IMR-90 (cell line): Measurements from ENCODE around the gene CRYBA2. TPM values are rescaled to one million over a fixed set of nuclear protein-coding genes. Genes with fewer than 3 reads are reported as not detected.

Source experiments
- ATAC-seq: fragments of 200-7000 bp; cut with Tn5 transposase; 2 replicates; pipeline ENCODE4 v1.9.1; 2020; ENCODE audit warnings: low read depth, mild to moderate bottlenecking, moderate library complexity
- BruUV-seq: library from RNA; stranded (reverse); fragments of 400-500 nt; replicated peaks from 2 replicates; lab custom pipeline; 2021; lab: Mats Ljungman, UMichigan
- CTCF ChIA-PET: fragments of 300-600 bp; formaldehyde crosslinking; extraction: SDS; loops from one replicate; lab custom pipeline; 2021; ENCODE audit warnings: antibody characterized with exemption; lab: Yijun Ruan, JAX
- POLR2A ChIA-PET: fragments of 300-600 bp; sonication (Branson Sonifier 250); formaldehyde crosslinking; loops from one replicate; lab custom pipeline; 2022; ENCODE audit warnings: antibody characterized with exemption; ENCODE audit not compliant: unreplicated experiment; lab: Charles Lee
- DNase-seq: peaks from one replicate; pipeline ENCODE4 v3.0.0; 2013
- H2AFZ ChIP-seq: replicated peaks from 2 replicates; pipeline ENCODE3; 2013; ENCODE audit warnings: low read length, mild to moderate bottlenecking; ENCODE audit not compliant: poor library complexity
- H2AK5ac ChIP-seq: 2 replicates; pipeline ENCODE4 v1.6.1; 2013; ENCODE audit warnings: low read depth, low read length, inconsistent platforms
- H2AK9ac ChIP-seq: replicated peaks from 2 replicates; pipeline ENCODE3; 2013; ENCODE audit warnings: mild to moderate bottlenecking, low read depth, low read length, moderate library complexity; ENCODE audit not compliant: poor library complexity
- H2BK120ac ChIP-seq: 2 replicates; pipeline ENCODE4 v1.6.1; 2013; ENCODE audit warnings: low read depth, low read length, inconsistent platforms
- H2BK15ac ChIP-seq: 3 replicates; pipeline ENCODE4 v1.6.1; 2013; ENCODE audit warnings: low read depth, low read length, inconsistent platforms
- H2BK20ac ChIP-seq: 2 replicates; pipeline ENCODE4 v1.6.1; 2013; ENCODE audit warnings: low read depth, mild to moderate bottlenecking, inconsistent platforms, low read length, moderate library complexity
- H2BK5ac ChIP-seq: 2 replicates; pipeline ENCODE4 v1.6.1; 2013; ENCODE audit warnings: mild to moderate bottlenecking, low read depth, low read length, inconsistent platforms; ENCODE audit not compliant: poor library complexity, severe bottlenecking
- H3K14ac ChIP-seq: replicated peaks from 2 replicates; pipeline ENCODE4 v1.6.1; 2013; ENCODE audit warnings: low read depth, low read length, inconsistent platforms
- H3K18ac ChIP-seq: 2 replicates; pipeline ENCODE4 v1.6.1; 2013; ENCODE audit warnings: low read depth, low read length, control low read depth
- H3K23ac ChIP-seq: 2 replicates; pipeline ENCODE4 v1.6.1; 2013; ENCODE audit warnings: low read depth, low read length, inconsistent platforms
- H3K27ac ChIP-seq: 2 replicates; pipeline ENCODE4 v1.5.1; 2013; ENCODE audit warnings: mild to moderate bottlenecking, control low read depth, low read length; ENCODE audit not compliant: insufficient read depth
- H3K27me3 ChIP-seq: 2 replicates; pipeline ENCODE4 v1.6.1; 2013; ENCODE audit warnings: low read length; ENCODE audit not compliant: control insufficient read depth, insufficient read depth
- H3K36me3 ChIP-seq: 2 replicates; pipeline ENCODE4 v1.6.1; 2013; ENCODE audit warnings: low read length, mixed read lengths; ENCODE audit not compliant: control insufficient read depth, insufficient read depth
- H3K4ac ChIP-seq: 2 replicates; pipeline ENCODE4 v1.6.1; 2013; ENCODE audit warnings: low read depth, low read length, inconsistent platforms
- H3K4me1 ChIP-seq: 2 replicates; pipeline ENCODE4 v1.6.1; 2013; ENCODE audit warnings: low read length, mixed read lengths; ENCODE audit not compliant: control insufficient read depth, insufficient read depth
- H3K4me2 ChIP-seq: 2 replicates; pipeline ENCODE4 v1.6.1; 2013; ENCODE audit warnings: low read depth, mild to moderate bottlenecking, control low read depth, low read length, moderate library complexity
- H3K4me3 ChIP-seq: 2 replicates; pipeline ENCODE4 v1.5.1; 2013; ENCODE audit warnings: low read depth, mild to moderate bottlenecking, control low read depth, low read length, moderate library complexity; ENCODE audit not compliant: insufficient read depth
- H3K56ac ChIP-seq: 2 replicates; pipeline ENCODE4 v1.6.1; 2013; ENCODE audit warnings: low read length, inconsistent platforms; ENCODE audit not compliant: insufficient read depth; ENCODE audit errors: extremely low read depth
- H3K79me1 ChIP-seq, 2 experiments: 2 replicates each; pipeline ENCODE4 v1.6.1; 2013; ENCODE audit warnings: low read length in 2 of 2, inconsistent platforms in 1 of 2, low read depth in 1 of 2
- H3K9ac ChIP-seq: 2 replicates; pipeline ENCODE4 v1.6.1; 2013; ENCODE audit warnings: low read depth, low read length, control low read depth
- H3K9me1 ChIP-seq: 2 replicates; pipeline ENCODE4 v1.6.1; 2013; ENCODE audit warnings: low read length, inconsistent platforms; ENCODE audit not compliant: insufficient read depth
- H3K9me3 ChIP-seq: 2 replicates; pipeline ENCODE4 v1.6.1; 2013; ENCODE audit warnings: low read length; ENCODE audit not compliant: control insufficient read depth, insufficient read depth
- H4K20me1 ChIP-seq: 2 replicates; pipeline ENCODE4 v1.6.1; 2013; ENCODE audit warnings: low read length, inconsistent platforms; ENCODE audit not compliant: insufficient read depth
- H4K5ac ChIP-seq: 2 replicates; pipeline ENCODE4 v1.6.1; 2013; ENCODE audit warnings: mild to moderate bottlenecking, low read depth, low read length, control low read depth
- H4K8ac ChIP-seq, 2 experiments: 2 replicates each; pipeline ENCODE4 v1.6.1; 2013; ENCODE audit warnings: low read depth in 2 of 2, low read length in 2 of 2, control low read depth in 1 of 2, inconsistent platforms in 1 of 2
- H4K91ac ChIP-seq: 2 replicates; pipeline ENCODE4 v1.6.1; 2013; ENCODE audit warnings: low read depth, low read length, inconsistent platforms; ENCODE audit not compliant: insufficient read depth
- BHLHE40 ChIP-seq: fragments of 150-350 bp; IDR thresholded peaks from 2 replicates; pipeline ENCODE4 v1.6.1; 2016; ENCODE audit warnings: mild to moderate bottlenecking, low read depth, low read length
- CHD1 ChIP-seq: IDR thresholded peaks from 2 replicates; pipeline ENCODE4 v1.6.1; 2012; ENCODE audit warnings: low read depth, low read length, improper control_type of control experiment
- FOS ChIP-seq: fragments of 150-350 bp; IDR thresholded peaks from 2 replicates; pipeline ENCODE4 v1.6.1; 2016; ENCODE audit warnings: low read depth, low read length
- MAFK ChIP-seq: IDR thresholded peaks from 2 replicates; pipeline ENCODE4 v1.6.1; 2012; ENCODE audit warnings: low read depth, low read length, improper control_type of control experiment
- MAZ ChIP-seq: IDR thresholded peaks from 2 replicates; pipeline ENCODE4 v1.6.1; 2012; ENCODE audit warnings: low read depth, mild to moderate bottlenecking, low read length, improper control_type of control experiment, moderate library complexity, borderline replicate concordance
- NFE2L2 ChIP-seq: fragments of 150-350 bp; IDR thresholded peaks from 2 replicates; pipeline ENCODE4 v1.6.1; 2016; ENCODE audit warnings: low read depth, mild to moderate bottlenecking, low read length
- POLR2A ChIP-seq: IDR thresholded peaks from 2 replicates; pipeline ENCODE4 v1.6.1; 2012; ENCODE audit warnings: mild to moderate bottlenecking, low read depth, low read length
- RCOR1 ChIP-seq: IDR thresholded peaks from 2 replicates; pipeline ENCODE4 v1.6.1; 2012; ENCODE audit warnings: mild to moderate bottlenecking, low read length, improper control_type of control experiment; ENCODE audit not compliant: insufficient replicate concordance
- RFX5 ChIP-seq: IDR thresholded peaks from 2 replicates; pipeline ENCODE4 v1.8.0; 2012; ENCODE audit warnings: low read depth, mild to moderate bottlenecking, low read length, moderate library complexity
- SMC3 ChIP-seq: fragments of 150-350 bp; IDR thresholded peaks from 2 replicates; pipeline ENCODE4 v1.6.1; 2016; ENCODE audit warnings: low read depth, mild to moderate bottlenecking, antibody characterized with exemption, low read length, moderate library complexity
- WGBS, 2 experiments: methylation state at CpG; one replicate each; pipeline versions ENCODE4 v1.1.5 to v1.1.7; 2013; ENCODE audit warnings: missing lambda C conversion rate in 2 of 2; ENCODE audit not compliant: insufficient read length in 1 of 2; ENCODE audit errors: extremely low coverage in 2 of 2; 5-methylcytosine and 5-hydroxymethylcytosine counted together
- dilution Hi-C: fragments of 300-500 bp; cut with HindIII; formaldehyde crosslinking; loops from one replicate; pipeline ENCODE4 v1.14.3; 2018; ENCODE audit warnings: low sequenced_read_pairs; ENCODE audit not compliant: unreplicated experiment
- in situ Hi-C: fragments of 300-500 bp; cut with MboI; formaldehyde crosslinking; loops from 3 replicates; pipeline ENCODE4 v1.14.3; 2019; ENCODE audit warnings: low sequenced_read_pairs, inconsistent platforms, mixed read lengths
- intact Hi-C: fragments of 100-400 bp; cut with micrococcal nuclease; formaldehyde crosslinking; loops from 2 replicates; pipeline ENCODE4 v1.10.0; 2022
- polyA plus RNA-seq, 3 experiments: library from polyadenylated mRNA; depleted of rRNA; stranded (reverse); fragments of >200 nt; gene quantifications; 2 replicates each; pipeline ENCODE4 v1.2.3, GENCODE V29; 2012; ENCODE audit warnings: low replicate concordance in 1 of 3
- total RNA-seq: library from RNA; depleted of rRNA; stranded (reverse); fragments of >200 nt; gene quantifications from 2 replicates; pipeline ENCODE4 v1.2.3, GENCODE V29; 2012

The CRYBA2 gene
- total and polyA plus RNA-seq, 2 of the 4 experiments (the other 2 are of a cell fraction), result not detected

- H3K4me2 ChIP-seq, result no peak overlapping the region
- no peak overlapping the region for H2BK20ac ChIP-seq
- no peaks in the 10 kb centered on the region; the same call in 1 of the 2 replicates for H3K9me1 ChIP-seq
- no peak overlapping the region for H4K5ac ChIP-seq
- H3K9me3 ChIP-seq, result no peaks in the 10 kb centered on the region
- no peak overlapping the region for H3K4ac ChIP-seq
- H2BK15ac ChIP-seq, result no peak overlapping the region
- 0 out of 2 replicates have a peak, but pooled peaks cover 2% of the 10 kb centered on the region for H3K4me1 ChIP-seq
- intact Hi-C loops (no loop called here), in situ Hi-C loops (no loop called here), dilution Hi-C loops (no loop called here)
- no peak overlapping the region for H4K8ac ChIP-seq
- H3K27me3 ChIP-seq, result peaks cover 94% of the 10 kb centered on the region
- POLR2A ChIA-PET, result no interaction called here
- H3K4me3 ChIP-seq, result no peak overlapping the region
- H3K56ac ChIP-seq, result no peak overlapping the region
- CTCF ChIA-PET, result no interaction called here
- H3K36me3 ChIP-seq, result no peaks in the 10 kb centered on the region
- H2AFZ ChIP-seq, result no peak overlapping the region
- BruUV-seq, result no TSS peak
- WGBS, 2 experiments, result 0% methylated on average over 1 of the region's 4 CpGs; no CpG with 5 or more reads in 1 of the 2 experiments
- DNase-seq, result no peak
- H3K27ac ChIP-seq, result no peak overlapping the region
- H2BK120ac ChIP-seq, result no peak overlapping the region
- H3K14ac ChIP-seq, result no peak overlapping the region
- H3K18ac ChIP-seq, result no peak overlapping the region
- no peak overlapping the region for H3K9ac ChIP-seq
- no peak overlapping the region for H2AK5ac ChIP-seq
- no peak overlapping the region for H4K91ac ChIP-seq
- ATAC-seq, result no peak
- no peaks in the 10 kb centered on the region for H3K79me1 ChIP-seq
- no peak overlapping the region for H2AK9ac ChIP-seq
- no peak overlapping the region for H3K23ac ChIP-seq
- H2BK5ac ChIP-seq, result no peak overlapping the region
- H4K20me1 ChIP-seq, result peaks cover 3% of the 10 kb centered on the region; the same call in 1 of the 2 replicates
- TF ChIP-seq MAFK, result no peak
- no peak for TF ChIP-seq CHD1
- TF ChIP-seq BHLHE40, result no peak
- no peak for TF ChIP-seq NFE2L2
- no peak for TF ChIP-seq MAZ
- no peak for TF ChIP-seq POLR2A
- TF ChIP-seq SMC3, result no peak
- TF ChIP-seq RFX5, result no peak
- TF ChIP-seq RCOR1, result no peak
- no peak for TF ChIP-seq FOS
Observed at GRCh38 chr2:218986148-218986761, 7.0 kb downstream of the CRYBA2 start.
